ENCODE results near the gene HNRNPA3. TPM values are rescaled to one million over a fixed set of nuclear protein-coding genes. Genes with fewer than 3 reads are reported as not detected.

The HNRNPA3 gene
- total and polyA plus RNA-seq, 2 of the 13 experiments (the other 11 are each of a cell fraction or from before 2014, with no cell fraction given) = 73.3 to 97.7 TPM

GRCh38 chr2:177273408-177273807 is 60.8 kb downstream of the HNRNPA3 start:
- H3K4me2 ChIP-seq (ENCODE audit: low read depth, low read length) = peak overlapping the region; percentile 32
- no peaks in the 10 kb centered on the region for H3K27me3 ChIP-seq (ENCODE audit: control insufficient read depth in 1 of 2, insufficient read depth in 2 of 2, low read length in 2 of 2)
- peak; percentile 40; the same call in 1 of the 3 replicates for ATAC-seq
- POLR2A ChIA-PET = interaction anchor here (1.7 kb wide), 1 partner anchor 9 kb away, joined by 16 read pairs; the partner anchor contains the start of gene NFE2L2
- H3K79me2 ChIP-seq (ENCODE audit: insufficient read depth, low read length) = no peaks in the 10 kb centered on the region
- H3K9ac ChIP-seq (ENCODE audit: insufficient read depth, low read depth, low read length) = no peak overlapping the region
- peak; percentile 12 for FAIRE-seq
- intact Hi-C loops (cut with micrococcal nuclease; ENCODE audit: unreplicated experiment) = no loop called here
- no peaks in the 10 kb centered on the region for H4K20me1 ChIP-seq (ENCODE audit: insufficient read depth, low read length)
- DNase-seq (ENCODE audit: low spot score) = no peak
- TF ChIP-seq ZNF18 (CRISPR knock-in tag; IDR thresholded peaks at IDR 0.05; ENCODE audit: insufficient replicate concordance) (no peak), ZNF569 (CRISPR knock-in tag; IDR thresholded peaks at IDR 0.05; ENCODE audit: borderline replicate concordance) (no peak), HOMEZ (CRISPR knock-in tag; IDR thresholded peaks at IDR 0.05; ENCODE audit: low read depth) (peak; percentile 48; the same call in 1 of the 2 replicates)
- no TSS peak for BruUV-seq (replicated peaks)
- CTCF ChIA-PET (ENCODE audit: low intra/inter-chr PET ratio, low total read pairs) = no interaction called here
- in situ Hi-C loops (cut with HindIII; ENCODE audit: extremely low pct_ligation_motif_present, low pct_unique_long_range_greater_than_20kb) = no loop called here
- no peak overlapping the region for H3K27ac ChIP-seq (ENCODE audit: extremely low read length, insufficient read depth, low read length)
- WGBS (ENCODE audit: low lambda C conversion rate) = 53% methylated on average over 3 of the region's 3 CpGs
- no peaks in the 10 kb centered on the region for H3K36me3 ChIP-seq (replicated peaks in 1 of 2; ENCODE audit: control insufficient read depth in 1 of 2, insufficient read depth in 2 of 2, low read length in 2 of 2)
- no peaks in the 10 kb centered on the region for H3K9me3 ChIP-seq (ENCODE audit: low read length)
- no peak overlapping the region for H2AFZ ChIP-seq (ENCODE audit: low read length)
- no peak overlapping the region for H3K4me3 ChIP-seq (replicated peaks in 1 of 3; ENCODE audit: insufficient read depth in 1 of 3, low read depth in 2 of 3, low read length in 3 of 3)
- peaks cover 34% of the 10 kb centered on the region for H3K4me1 ChIP-seq (ENCODE audit: insufficient read depth, low read length)

Small RNA genes lying within 50 kb of the gene (microRNA-seq; reads per million reads assigned to microRNA genes)
- 0.85 reads per million for gene MIR3128

Small RNA genes lying within 50 kb of the gene (small RNA-seq; reads per million reads assigned to genes)
- 0 to 0.33 (median 0) reads per million in 3 experiments for gene MIR3128 (ENCODE audit: insufficient read depth in 2 of 3, insufficient read length in 3 of 3, low read depth in 2 of 3, low replicate concordance in 1 of 3)
- gene RF00019 (ENCODE audit: insufficient read depth in 2 of 3, insufficient read length in 3 of 3, low read depth in 2 of 3, low replicate concordance in 1 of 3) = 0 reads per million in 3 experiments

Other genes starting within 250 kb of the HNRNPA3 start
- gene NFE2L2, start 51.9 kb downstream of the HNRNPA3 start, total RNA-seq (2016; rRNA removed; fragmentation: Illumina TruSeq; extraction: Trizol) = 84.6 and 136 TPM in 2 replicates
- 138 and 215 TPM in 2 replicates for gene NFE2L2, start 51.9 kb downstream of the HNRNPA3 start, polyA plus RNA-seq (2011; rRNA removed)
- gene AGPS, start 180.0 kb downstream of the HNRNPA3 start, total RNA-seq (2016; rRNA removed; fragmentation: Illumina TruSeq; extraction: Trizol) = 99.0 and 159 TPM in 2 replicates
- gene AGPS, start 180.0 kb downstream of the HNRNPA3 start, polyA plus RNA-seq (2011; rRNA removed) = 33.0 and 39.4 TPM in 2 replicates

All from HepG2 (cell line).